H1 (cell line): Measurements from ENCODE around the gene CCL5. TPM values are rescaled to one million over a fixed set of nuclear protein-coding genes. Genes with fewer than 3 reads are reported as not detected.

ENCODE experiments used
- CTCF ChIA-PET: fragments of 300-600 bp; sonication (Branson Sonifier 250); formaldehyde crosslinking; loops from one replicate; lab custom pipeline; 2021; ENCODE audit not compliant: partially characterized antibody; lab: Charles Lee
- POLR2A ChIA-PET: fragments of 300-600 bp; sonication (Branson Sonifier 250); formaldehyde crosslinking; loops from one replicate; lab custom pipeline; 2021; ENCODE audit warnings: inconsistent platforms; ENCODE audit not compliant: partially characterized antibody; lab: Charles Lee
- DNase-seq, 2 experiments: peaks; one replicate each; pipeline versions ENCODE4 v3.0.0 to v3.0.0-alpha.2; 2010 to 2022; ENCODE audit warnings: low spot score in 2 of 2, low read depth in 1 of 2, mixed read lengths in 1 of 2
- FAIRE-seq: peaks from 2 replicates; lab custom pipeline; 2011; peaks lifted over from hg19 to GRCh38; lab: Jason Lieb, UNC
- H2AFZ ChIP-seq: 2 replicates; pipeline ENCODE4 v1.8.1; 2012; ENCODE audit warnings: low read length, inconsistent platforms
- H2AK5ac ChIP-seq: 2 replicates; pipeline ENCODE4 v1.6.1; 2013; ENCODE audit warnings: low read depth, low read length
- H2BK120ac ChIP-seq: replicated peaks from 2 replicates; pipeline ENCODE3; 2013; ENCODE audit warnings: low read depth, low read length, inconsistent platforms
- H2BK12ac ChIP-seq: 2 replicates; pipeline ENCODE4 v1.6.1; 2013; ENCODE audit warnings: low read depth, low read length
- H2BK15ac ChIP-seq: 2 replicates; pipeline ENCODE4 v1.6.1; 2013; ENCODE audit warnings: low read length
- H2BK20ac ChIP-seq: 2 replicates; pipeline ENCODE4 v1.6.1; 2013; ENCODE audit warnings: low read length
- H2BK5ac ChIP-seq: 2 replicates; pipeline ENCODE4 v1.6.1; 2013; ENCODE audit warnings: low read depth, low read length
- H3K14ac ChIP-seq: 2 replicates; pipeline ENCODE4 v1.6.1; 2013; ENCODE audit warnings: inconsistent platforms; ENCODE audit not compliant: insufficient read length
- H3K18ac ChIP-seq: 2 replicates; pipeline ENCODE4 v1.6.1; 2013; ENCODE audit warnings: low read length; ENCODE audit errors: extremely low read depth
- H3K23ac ChIP-seq: 2 replicates; pipeline ENCODE4 v1.6.1; 2013; ENCODE audit warnings: inconsistent platforms; ENCODE audit not compliant: insufficient read length
- H3K23me2 ChIP-seq: 2 replicates; pipeline ENCODE4 v1.6.1; 2013; ENCODE audit warnings: low read depth, low read length
- H3K27ac ChIP-seq: 2 replicates; pipeline ENCODE4 v1.6.1; 2011; ENCODE audit warnings: low read depth, low read length, inconsistent platforms
- H3K27me3 ChIP-seq, 4 experiments: replicated peaks in 1 of 4; 1 replicate in 1 of 4; 2 replicates in 3 of 4; pipeline versions ENCODE4 v1.6.1 to v1.8.1; 2011 to 2013; ENCODE audit warnings: low read length in 3 of 4, mild to moderate bottlenecking in 3 of 4, inconsistent platforms in 2 of 4, mixed read lengths in 2 of 4, moderate library complexity in 1 of 4; ENCODE audit not compliant: control insufficient read depth in 3 of 4, insufficient read depth in 3 of 4; ENCODE audit errors: extremely low read depth in 1 of 4
- H3K36me3 ChIP-seq, 4 experiments: 2 replicates each; pipeline versions ENCODE4 v1.6.1 to v1.8.1; 2011 to 2013; ENCODE audit warnings: mild to moderate bottlenecking in 4 of 4, low read length in 3 of 4, moderate library complexity in 2 of 4, control low read depth in 1 of 4, inconsistent platforms in 1 of 4; ENCODE audit not compliant: insufficient read depth in 4 of 4, control insufficient read depth in 2 of 4
- H3K4ac ChIP-seq: replicated peaks from 2 replicates; pipeline ENCODE3; 2013; ENCODE audit warnings: low read length, low read depth, mixed read lengths, inconsistent platforms; ENCODE audit not compliant: insufficient read length
- H3K4me1 ChIP-seq, 4 experiments: replicated peaks in 1 of 4; 1 replicate in 1 of 4; 2 replicates in 3 of 4; pipeline versions ENCODE4 v1.6.1 to v1.8.1; 2011 to 2013; ENCODE audit warnings: low read length in 3 of 4, inconsistent platforms in 2 of 4, mixed read lengths in 1 of 4; ENCODE audit not compliant: insufficient read depth in 4 of 4, control insufficient read depth in 3 of 4
- H3K4me2 ChIP-seq, 2 experiments: 2 replicates each; pipeline versions ENCODE4 v1.6.1 to v1.8.1; 2011 to 2013; ENCODE audit warnings: low read depth in 2 of 2, low read length in 2 of 2, control low read depth in 1 of 2, inconsistent platforms in 1 of 2, mild to moderate bottlenecking in 1 of 2; ENCODE audit not compliant: insufficient read depth in 1 of 2
- H3K4me3 ChIP-seq, 4 experiments: fragments of 200-600, 300-600 bp in 1 of 4; sonication (generic), shearing (Covaris generic), sonication (Bioruptor Twin) in 1 of 4; 2 replicates each; pipeline versions ENCODE4 v1.5.1 to v1.8.1; 2011 to 2016; ENCODE audit warnings: low read length in 4 of 4, low read depth in 3 of 4, control low read depth in 2 of 4, inconsistent platforms in 2 of 4, mild to moderate bottlenecking in 2 of 4, mixed read lengths in 1 of 4, moderate library complexity in 1 of 4; ENCODE audit not compliant: insufficient read depth in 2 of 4; ENCODE audit errors: extremely low read depth in 1 of 4
- H3K56ac ChIP-seq: replicated peaks from 2 replicates; pipeline ENCODE3; 2013; ENCODE audit warnings: low read depth, mild to moderate bottlenecking, mixed read lengths, low read length, inconsistent platforms; ENCODE audit not compliant: insufficient read length
- H3K79me1 ChIP-seq: 2 replicates; pipeline ENCODE4 v1.6.1; 2013; ENCODE audit warnings: low read depth, low read length, control low read depth
- H3K79me2 ChIP-seq, 2 experiments: 2 replicates each; pipeline versions ENCODE4 v1.6.1 to v1.8.1; 2012 to 2013; ENCODE audit warnings: low read length in 2 of 2, mild to moderate bottlenecking in 2 of 2, inconsistent platforms in 1 of 2; ENCODE audit not compliant: insufficient read depth in 2 of 2, control insufficient read depth in 1 of 2
- H3K9ac ChIP-seq, 4 experiments: replicated peaks in 1 of 4; 1 replicate in 1 of 4; 2 replicates in 3 of 4; pipeline versions ENCODE4 v1.6.1 to v1.8.1; 2011 to 2013; ENCODE audit warnings: low read depth in 3 of 4, low read length in 3 of 4, control low read depth in 2 of 4, mild to moderate bottlenecking in 2 of 4, moderate library complexity in 2 of 4, inconsistent platforms in 1 of 4; ENCODE audit errors: extremely low read depth in 1 of 4
- H3K9me3 ChIP-seq, 2 experiments: 2 replicates each; pipeline versions ENCODE4 v1.6.1 to v1.8.1; 2012 to 2013; ENCODE audit warnings: mild to moderate bottlenecking in 2 of 2, moderate library complexity in 2 of 2, control low read depth in 1 of 2, inconsistent platforms in 1 of 2, low read depth in 1 of 2, low read length in 1 of 2, mixed read lengths in 1 of 2; ENCODE audit not compliant: insufficient read depth in 2 of 2
- H4K20me1 ChIP-seq, 2 experiments: replicated peaks in 1 of 2; 2 replicates each; pipeline versions ENCODE3 to v1.8.1; 2011 to 2013; ENCODE audit warnings: inconsistent platforms in 2 of 2, low read length in 2 of 2, mild to moderate bottlenecking in 1 of 2; ENCODE audit not compliant: insufficient read depth in 2 of 2, control insufficient read depth in 1 of 2
- H4K5ac ChIP-seq: 2 replicates; pipeline ENCODE4 v1.6.1; 2013; ENCODE audit warnings: low read length, low read depth, mixed read lengths, inconsistent platforms; ENCODE audit not compliant: insufficient read length
- H4K8ac ChIP-seq: 2 replicates; pipeline ENCODE4 v1.8.0; 2013; ENCODE audit warnings: mild to moderate bottlenecking, moderate library complexity, low read length, inconsistent platforms; ENCODE audit not compliant: insufficient read depth; ENCODE audit errors: extremely low read depth
- H4K91ac ChIP-seq: replicated peaks from 2 replicates; pipeline ENCODE3; 2013; ENCODE audit warnings: low read length, mixed read lengths, inconsistent platforms; ENCODE audit not compliant: insufficient read length
- BACH1 ChIP-seq: IDR thresholded peaks from 2 replicates; pipeline ENCODE4 v1.6.1; 2012; ENCODE audit warnings: low read length, improper control_type of control experiment
- CBX5 ChIP-seq: fragments of 300-800, 300-1000 bp; sonication (generic); IDR thresholded peaks from 2 replicates; pipeline ENCODE4 v1.7.1; 2016; ENCODE audit warnings: antibody characterized with exemption, low read length, low read depth
- CHD1 ChIP-seq: IDR thresholded peaks from 2 replicates; pipeline ENCODE4 v1.6.1; 2012; ENCODE audit warnings: low read depth, low read length, improper control_type of control experiment
- E2F6 ChIP-seq: IDR thresholded peaks from 2 replicates; pipeline ENCODE4 v1.6.1; 2012; ENCODE audit warnings: inconsistent platforms
- FOSL1 ChIP-seq: IDR thresholded peaks from 2 replicates; pipeline ENCODE4 v1.6.1; 2011; ENCODE audit warnings: mild to moderate bottlenecking, low read depth, low read length, moderate library complexity; ENCODE audit not compliant: insufficient read depth
- KDM5A ChIP-seq: fragments of 200-600 bp; IDR thresholded peaks from 2 replicates; pipeline ENCODE4 v1.7.1; 2012; ENCODE audit warnings: mild to moderate bottlenecking, low read length, inconsistent platforms, mixed read lengths
- RFX5 ChIP-seq: IDR thresholded peaks from 2 replicates; pipeline ENCODE4 v1.6.1; 2011; ENCODE audit warnings: low read depth, low read length, improper control_type of control experiment, borderline replicate concordance
- TAF7 ChIP-seq: optimal IDR thresholded peaks from 2 replicates; pipeline ENCODE3; 2011; ENCODE audit warnings: low read depth, mild to moderate bottlenecking, inconsistent platforms, low read length, moderate library complexity, borderline replicate concordance
- TEAD4 ChIP-seq: IDR thresholded peaks from 2 replicates; pipeline ENCODE4 v1.6.1; 2012; ENCODE audit warnings: low read depth, low read length, inconsistent platforms, mixed read lengths
- WGBS, 2 experiments: shearing (Covaris generic) in 1 of 2; methylation state at CpG; one replicate each; pipeline versions ENCODE4 v1.1.6 to v1.1.7; 2013 to 2015; ENCODE audit warnings: low lambda C conversion rate in 2 of 2, mixed read lengths in 2 of 2, inconsistent platforms in 1 of 2, low coverage in 1 of 2, missing lambda C conversion rate in 1 of 2; ENCODE audit not compliant: insufficient replicate concordance in 2 of 2, insufficient coverage in 1 of 2, insufficient read length in 1 of 2; ENCODE audit errors: extremely low coverage in 1 of 2, missing lambda C conversion rate in 1 of 2; 5-methylcytosine and 5-hydroxymethylcytosine counted together
- polyA plus RNA-seq, 7 experiments: library from polyadenylated mRNA; depleted of rRNA in 3 of 7; stranded (reverse) in 5 of 7; unstranded in 2 of 7; fragments of >200 nt in 5 of 7; fragments of 200-250 nt in 2 of 7; gene quantifications; 1 replicate in 5 of 7; 2 replicates in 1 of 7; 4 replicates in 1 of 7; pipeline versions ENCODE4 v1.2.1 to v1.2.3, GENCODE V29; 2011 to 2013; ENCODE audit warnings: missing spikeins in 2 of 7, mixed read lengths in 2 of 7
- total RNA-seq: library from RNA; stranded (reverse); fragmentation: NEBNext Ultra II Directional; extraction: Animal tissue kit (Norgen Biotek cat#: 25700); gene quantifications from 2 replicates; pipeline ENCODE4 v1.2.1, GENCODE V29; 2021

Gene CCL5
- total and polyA plus RNA-seq, 2 of the 8 experiments (the other 6 are each of a cell fraction or from before 2014, with no cell fraction given) = not detected

DNA sequence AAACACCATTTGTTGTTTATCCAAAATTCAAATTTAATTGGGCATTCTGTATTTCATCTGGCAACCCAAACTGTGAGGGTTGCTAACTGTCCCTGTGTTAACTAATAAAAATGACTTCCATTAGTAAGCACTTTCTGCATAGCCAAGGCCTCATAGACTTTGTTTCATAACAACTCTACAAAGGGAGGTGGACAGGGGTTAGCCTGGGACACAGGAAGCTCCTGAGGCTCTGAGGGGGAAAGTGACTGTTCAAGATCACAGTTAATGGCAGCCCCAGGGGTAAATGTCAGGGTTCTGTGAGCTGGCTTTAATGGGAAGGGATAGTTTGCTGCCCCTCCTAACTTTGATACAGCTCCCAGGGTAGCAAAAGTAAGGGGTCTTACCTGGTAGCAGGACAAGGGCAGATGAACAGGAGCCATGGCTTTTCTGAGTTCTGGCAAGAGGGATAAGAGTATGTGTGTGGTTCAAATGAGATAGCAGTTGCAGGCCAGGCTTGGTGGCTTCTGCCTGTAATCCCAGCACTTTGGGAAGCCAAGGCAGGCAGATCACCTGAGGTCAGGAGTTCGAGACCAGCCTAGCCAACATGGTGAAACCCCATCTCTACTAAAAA is 13.7 kb downstream of the CCL5 start:
- no peak overlapping the region for H3K23ac ChIP-seq
- no peak overlapping the region for H4K91ac ChIP-seq
- H4K20me1 ChIP-seq = peaks cover 0 to 2% of the 10 kb centered on the region in 2 experiments
- no peaks in the 10 kb centered on the region for H3K79me1 ChIP-seq
- H2AK5ac ChIP-seq = no peak overlapping the region
- no peak overlapping the region for H3K4ac ChIP-seq
- H3K4me2 ChIP-seq = no peak overlapping the region
- no peaks in the 10 kb centered on the region for H3K23me2 ChIP-seq
- H2BK5ac ChIP-seq = no peak overlapping the region
- H4K8ac ChIP-seq = no peak overlapping the region
- FAIRE-seq (no peak), DNase-seq (no peak)
- TF ChIP-seq RFX5 = no peak
- no peak for TF ChIP-seq KDM5A
- no peak for TF ChIP-seq BACH1
- no peak for TF ChIP-seq TEAD4
- no peak for TF ChIP-seq CHD1
- no peak for TF ChIP-seq E2F6
- no peak for TF ChIP-seq TAF7
- TF ChIP-seq CBX5 = no peak
- TF ChIP-seq FOSL1 = no peak
- WGBS, 2 experiments = 92% methylated on average over 1 of the region's 1 CpG; no CpG with 5 or more reads in 1 of the 2 experiments
- no peak overlapping the region for H2BK15ac ChIP-seq
- no peaks in the 10 kb centered on the region for H3K79me2 ChIP-seq
- H3K9ac ChIP-seq = no peak overlapping the region
- H3K27me3 ChIP-seq = no peaks in the 10 kb centered on the region; a peak in 1 of 7 replicates
- no peak overlapping the region for H2AFZ ChIP-seq
- H3K18ac ChIP-seq = no peak overlapping the region
- H4K5ac ChIP-seq = no peak overlapping the region
- H3K27ac ChIP-seq = no peak overlapping the region
- CTCF ChIA-PET = interaction anchor here (0.8 to 2.5 kb wide), 2 partner anchors 17 to 18 kb away, joined by 4 to 6 read pairs; no protein-coding TSS in a partner anchor
- no peaks in the 10 kb centered on the region; a peak in 1 of 7 replicates for H3K4me1 ChIP-seq
- H3K4me3 ChIP-seq = no peak overlapping the region
- no peak overlapping the region for H3K56ac ChIP-seq
- H3K14ac ChIP-seq = no peak overlapping the region
- H3K9me3 ChIP-seq = no peaks in the 10 kb centered on the region
- H3K36me3 ChIP-seq = no peaks in the 10 kb centered on the region
- no peak overlapping the region for H2BK120ac ChIP-seq
- POLR2A ChIA-PET = no interaction called here
- H2BK12ac ChIP-seq = no peak overlapping the region
- no peak overlapping the region for H2BK20ac ChIP-seq
